Liver (tissue), 9 donors: ENCODE data around the gene MAP2K7. TPM values are rescaled to one million over a fixed set of nuclear protein-coding genes. Genes with fewer than 3 reads are reported as not detected.

Experiments
- DNase-seq: peaks from one replicate; pipeline ENCODE4 v3.0.0-alpha.2; 2017; ENCODE audit warnings: low spot score
- H3K27ac ChIP-seq, 2 donors: one replicate each; pipeline ENCODE4 v1.7.0; 2013; ENCODE audit warnings: inconsistent platforms in 2 of 2, low read length in 2 of 2, control low read depth in 1 of 2, low read depth in 1 of 2, mild to moderate bottlenecking in 1 of 2
- H3K27me3 ChIP-seq, 4 donors: one replicate each; pipeline versions ENCODE4 v1.6.1 to v1.7.0; 2013; ENCODE audit warnings: low read length in 3 of 4, inconsistent platforms in 1 of 4, mild to moderate bottlenecking in 1 of 4, moderate library complexity in 1 of 4; ENCODE audit not compliant: control insufficient read depth in 4 of 4, insufficient read depth in 4 of 4
- H3K36me3 ChIP-seq, 4 donors: one replicate each; pipeline versions ENCODE4 v1.6.1 to v1.7.0; 2013; ENCODE audit warnings: low read length in 3 of 4, mild to moderate bottlenecking in 3 of 4, low read depth in 1 of 4, moderate library complexity in 1 of 4; ENCODE audit not compliant: control insufficient read depth in 4 of 4, insufficient read depth in 3 of 4
- H3K4me1 ChIP-seq, 4 donors: one replicate each; pipeline versions ENCODE4 v1.6.1 to v1.7.0; 2013; ENCODE audit warnings: low read length in 3 of 4, mild to moderate bottlenecking in 3 of 4, moderate library complexity in 1 of 4; ENCODE audit not compliant: control insufficient read depth in 4 of 4, insufficient read depth in 4 of 4
- H3K4me3 ChIP-seq, 3 donors: one replicate each; pipeline versions ENCODE4 v1.6.1 to v1.7.0; 2013; ENCODE audit warnings: low read length in 3 of 3, control low read depth in 1 of 3, low read depth in 1 of 3, mild to moderate bottlenecking in 1 of 3
- H3K9ac ChIP-seq, 2 donors: one replicate each; pipeline ENCODE4 v1.7.0; 2013; ENCODE audit warnings: low read length in 2 of 2, mild to moderate bottlenecking in 2 of 2, moderate library complexity in 2 of 2, control low read depth in 1 of 2, low read depth in 1 of 2
- H3K9me3 ChIP-seq, 4 donors: one replicate each; pipeline versions ENCODE4 v1.6.1 to v1.7.0; 2013; ENCODE audit warnings: low read length in 3 of 4; ENCODE audit not compliant: control insufficient read depth in 4 of 4
- EGR1 ChIP-seq, 2 donors: IDR thresholded peaks; 2 replicates each; pipeline ENCODE4 v1.6.1; 2016 to 2018; ENCODE audit warnings: antibody characterized with exemption in 2 of 2, low read depth in 2 of 2
- FOXA1 ChIP-seq: IDR thresholded peaks from 2 replicates; pipeline ENCODE4 v1.6.1; 2016; ENCODE audit warnings: antibody characterized with exemption
- FOXA2 ChIP-seq: IDR thresholded peaks from 2 replicates; pipeline ENCODE4 v1.6.1; 2016; ENCODE audit warnings: antibody characterized with exemption
- GABPA ChIP-seq, 2 donors: IDR thresholded peaks in 1 of 2; conservative IDR thresholded peaks in 1 of 2; 2 replicates each; pipeline ENCODE4 v1.6.1; 2016; ENCODE audit warnings: antibody characterized with exemption in 2 of 2, mild to moderate bottlenecking in 1 of 2, moderate library complexity in 1 of 2
- HNF4A ChIP-seq, 2 donors: conservative IDR thresholded peaks; 2 replicates each; pipeline ENCODE4 v1.6.1; 2016; ENCODE audit warnings: antibody characterized with exemption in 2 of 2, mild to moderate bottlenecking in 2 of 2
- HNF4G ChIP-seq: IDR thresholded peaks from 2 replicates; pipeline ENCODE4 v1.6.1; 2016; ENCODE audit warnings: antibody characterized with exemption
- JUND ChIP-seq, 2 donors: IDR thresholded peaks; 2 replicates each; pipeline ENCODE4 v1.6.1; 2016; ENCODE audit warnings: antibody characterized with exemption in 2 of 2
- MAX ChIP-seq: IDR thresholded peaks from 2 replicates; pipeline ENCODE4 v1.6.1; 2016; ENCODE audit warnings: antibody characterized with exemption
- NR2F2 ChIP-seq: IDR thresholded peaks from 2 replicates; pipeline ENCODE4 v1.6.1; 2016; ENCODE audit warnings: antibody characterized with exemption
- RAD21 ChIP-seq, 2 donors: IDR thresholded peaks; 2 replicates each; pipeline ENCODE4 v1.6.1; 2016; ENCODE audit warnings: antibody characterized with exemption in 2 of 2, mild to moderate bottlenecking in 2 of 2
- REST ChIP-seq: IDR thresholded peaks from 2 replicates; pipeline ENCODE4 v1.6.1; 2016; ENCODE audit warnings: antibody characterized with exemption, mild to moderate bottlenecking
- RXRA ChIP-seq, 2 donors: IDR thresholded peaks; 2 replicates each; pipeline ENCODE4 v1.6.1; 2017 to 2018; ENCODE audit warnings: antibody characterized with exemption in 2 of 2, mild to moderate bottlenecking in 1 of 2
- SP1 ChIP-seq: IDR thresholded peaks from 2 replicates; pipeline ENCODE4 v1.6.1; 2018; ENCODE audit warnings: antibody characterized with exemption, mild to moderate bottlenecking
- TAF1 ChIP-seq: conservative IDR thresholded peaks from 2 replicates; pipeline ENCODE4 v1.6.1; 2016; ENCODE audit warnings: antibody characterized with exemption, mild to moderate bottlenecking
- WGBS: extraction: QIAGEN DNeasy Blood & Tissue Kit; methylation state at CpG from one replicate; pipeline ENCODE4 v1.1.7; 2013; 5-methylcytosine and 5-hydroxymethylcytosine counted together
- polyA plus RNA-seq, 2 donors: library from polyadenylated mRNA; stranded (reverse) in 1 of 2; unstranded in 1 of 2; fragments of 200-250 nt in 1 of 2; fragments of >200 nt in 1 of 2; fragmentation: Nextera tagmentation in 1 of 2; extraction: Ambion mirVana in 1 of 2; gene quantifications; one replicate each; pipeline versions ENCODE4 v1.2.1 to v1.2.3, GENCODE V29; 2013 to 2015
- total RNA-seq, 2 donors: library from RNA; depleted of rRNA; stranded (reverse); fragments of >200 nt; gene quantifications; one replicate each; pipeline ENCODE4 v1.2.3, GENCODE V29; 2014
- TF ChIP-seq, protein P1 (sequence below): IDR thresholded peaks from 2 replicates; pipeline ENCODE4 v1.6.1; 2016; ENCODE audit warnings: antibody characterized with exemption
- TF ChIP-seq, protein P2 (sequence below): IDR thresholded peaks from 2 replicates; pipeline ENCODE4 v1.6.1; 2016; ENCODE audit warnings: antibody characterized with exemption
- TF ChIP-seq, protein P3 (sequence below): fragments of 150-350 bp; IDR thresholded peaks from 2 replicates; pipeline ENCODE4 v1.5.1; 2017; ENCODE audit warnings: improper control_type of control experiment, low read depth, low read length; ENCODE audit not compliant: missing input control
- donor health status: healthy.
- donor health status: healthy.
- donor health status: healthy.
- donor health status: healthy.
- donor health status: healthy.

The MAP2K7 gene
- total and polyA plus RNA-seq, 4 donors = 3.0 to 11.7 (median 9.5) TPM

DNA sequence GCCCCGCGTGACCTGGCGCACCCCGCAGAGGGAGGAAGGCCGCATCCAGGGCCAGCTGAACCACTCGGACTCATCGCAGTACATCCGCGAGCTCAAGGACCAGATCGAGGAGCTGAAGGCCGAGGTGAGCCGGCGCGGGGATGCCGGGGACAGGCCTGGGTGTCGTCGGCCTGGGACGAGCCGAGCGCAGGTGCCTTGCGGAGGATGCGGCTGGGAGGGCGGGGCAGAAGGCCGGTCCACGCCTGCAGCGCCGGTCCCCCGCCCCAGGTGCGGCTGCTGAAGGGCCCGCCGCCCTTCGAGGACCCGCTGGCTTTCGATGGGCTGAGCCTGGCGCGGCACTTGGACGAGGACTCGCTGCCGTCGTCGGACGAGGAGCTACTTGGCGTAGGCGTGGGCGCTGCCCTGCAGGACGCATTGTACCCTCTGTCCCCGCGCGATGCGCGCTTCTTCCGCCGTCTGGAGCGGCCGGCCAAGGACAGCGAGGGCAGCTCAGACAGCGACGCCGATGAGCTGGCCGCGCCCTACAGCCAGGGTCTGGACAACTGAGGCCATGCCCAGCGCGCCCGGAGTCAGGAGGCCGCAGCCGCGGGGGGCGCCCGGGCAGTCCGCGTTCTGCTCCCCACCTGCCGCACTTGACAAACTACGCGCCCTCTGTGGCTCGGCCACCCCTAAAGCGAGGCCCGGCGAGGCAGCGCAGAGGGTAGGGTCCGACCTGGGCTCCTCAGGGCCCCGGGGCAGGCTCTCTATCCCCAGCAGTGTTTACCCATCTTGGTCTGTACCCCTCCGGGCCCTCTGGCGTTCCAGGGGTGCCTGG is 40.3 kb upstream of the MAP2K7 start:
- 71% methylated on average over 83 of the region's 83 CpGs for WGBS
- no peak overlapping the region for H3K9ac ChIP-seq
- TF ChIP-seq REST (no peak), MAX (no peak), HNF4A (conservative IDR thresholded peaks at IDR 0.05) (no peak), HNF4G (no peak), SP1 (no peak)
- TF ChIP-seq, protein P1, sequence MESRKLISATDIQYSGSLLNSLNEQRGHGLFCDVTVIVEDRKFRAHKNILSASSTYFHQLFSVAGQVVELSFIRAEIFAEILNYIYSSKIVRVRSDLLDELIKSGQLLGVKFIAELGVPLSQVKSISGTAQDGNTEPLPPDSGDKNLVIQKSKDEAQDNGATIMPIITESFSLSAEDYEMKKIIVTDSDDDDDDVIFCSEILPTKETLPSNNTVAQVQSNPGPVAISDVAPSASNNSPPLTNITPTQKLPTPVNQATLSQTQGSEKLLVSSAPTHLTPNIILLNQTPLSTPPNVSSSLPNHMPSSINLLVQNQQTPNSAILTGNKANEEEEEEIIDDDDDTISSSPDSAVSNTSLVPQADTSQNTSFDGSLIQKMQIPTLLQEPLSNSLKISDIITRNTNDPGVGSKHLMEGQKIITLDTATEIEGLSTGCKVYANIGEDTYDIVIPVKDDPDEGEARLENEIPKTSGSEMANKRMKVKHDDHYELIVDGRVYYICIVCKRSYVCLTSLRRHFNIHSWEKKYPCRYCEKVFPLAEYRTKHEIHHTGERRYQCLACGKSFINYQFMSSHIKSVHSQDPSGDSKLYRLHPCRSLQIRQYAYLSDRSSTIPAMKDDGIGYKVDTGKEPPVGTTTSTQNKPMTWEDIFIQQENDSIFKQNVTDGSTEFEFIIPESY = no peak
- H3K27ac ChIP-seq = no peak overlapping the region
- H3K4me1 ChIP-seq = peaks cover 0 to 9% (median 5%) of the 10 kb centered on the region in 4 donors
- no peaks in the 10 kb centered on the region for H3K27me3 ChIP-seq
- no peak for DNase-seq
- no peaks in the 10 kb centered on the region for H3K9me3 ChIP-seq
- peaks cover 0 to 1% (median 0%) of the 10 kb centered on the region in 4 donors for H3K36me3 ChIP-seq
- no peak overlapping the region for H3K4me3 ChIP-seq

DNA sequence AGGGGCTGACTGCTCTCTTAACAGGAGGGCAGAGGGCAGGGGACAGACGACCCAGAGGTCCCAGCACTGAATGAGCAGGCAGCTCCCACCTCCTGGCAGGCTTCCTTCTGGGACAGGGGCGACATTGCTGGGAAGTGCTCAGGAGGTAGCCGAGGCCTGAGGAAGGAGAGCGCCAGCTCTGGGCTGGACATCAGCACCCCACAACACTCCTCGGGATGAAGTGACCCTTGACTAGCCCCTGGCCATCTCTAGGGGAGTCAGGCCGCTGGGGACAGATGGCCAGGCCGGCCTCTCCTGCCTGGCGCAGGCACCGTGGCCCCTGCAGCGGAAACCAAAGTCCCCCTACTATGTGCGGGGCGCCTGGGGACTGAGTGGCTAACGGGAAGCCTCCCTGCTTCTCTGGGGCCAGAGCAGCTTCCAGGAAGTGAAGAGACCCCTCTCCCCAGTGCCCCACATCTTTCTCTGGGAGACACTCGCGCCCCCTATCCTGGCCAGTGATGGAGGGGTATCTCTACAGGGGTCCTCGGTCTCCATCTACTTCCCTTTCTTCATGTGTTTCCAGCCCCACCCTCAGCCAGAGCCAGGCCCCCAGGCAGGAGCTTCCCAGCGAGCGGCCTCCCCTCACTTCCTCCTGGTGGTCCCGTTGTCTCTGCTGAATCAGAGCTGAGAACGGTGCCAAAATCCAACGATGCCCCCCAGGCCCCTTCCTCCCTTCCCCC is 39.5 kb upstream of the MAP2K7 start:
- no peak for DNase-seq
- H3K36me3 ChIP-seq = peaks cover 0 to 1% (median 0%) of the 10 kb centered on the region in 4 donors
- 82% methylated on average over 21 of the region's 21 CpGs for WGBS
- no peak overlapping the region for H3K4me3 ChIP-seq
- peaks cover 6 to 17% (median 8%) of the 10 kb centered on the region in 4 donors for H3K4me1 ChIP-seq
- H3K27ac ChIP-seq = no peak overlapping the region
- H3K27me3 ChIP-seq = no peaks in the 10 kb centered on the region
- H3K9ac ChIP-seq = no peak overlapping the region
- no peaks in the 10 kb centered on the region for H3K9me3 ChIP-seq
- TF ChIP-seq RXRA (IDR thresholded peaks at IDR 0.05) = no peak
- no peak for TF ChIP-seq HNF4G
- no peak for TF ChIP-seq FOXA1
- no peak for TF ChIP-seq JUND (IDR thresholded peaks at IDR 0.05)
- no peak for TF ChIP-seq EGR1 (IDR thresholded peaks at IDR 0.05; ENCODE audit: low read depth in 2 of 2)
- no peak for TF ChIP-seq FOXA2
- no peak for TF ChIP-seq TAF1
- no peak for TF ChIP-seq HNF4A (conservative IDR thresholded peaks at IDR 0.05)
- TF ChIP-seq NR2F2 = no peak
- TF ChIP-seq, protein P1 = no peak
- TF ChIP-seq, protein P2, sequence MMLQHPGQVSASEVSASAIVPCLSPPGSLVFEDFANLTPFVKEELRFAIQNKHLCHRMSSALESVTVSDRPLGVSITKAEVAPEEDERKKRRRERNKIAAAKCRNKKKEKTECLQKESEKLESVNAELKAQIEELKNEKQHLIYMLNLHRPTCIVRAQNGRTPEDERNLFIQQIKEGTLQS = no peak
- no peak for TF ChIP-seq SP1
- TF ChIP-seq, protein P3, sequence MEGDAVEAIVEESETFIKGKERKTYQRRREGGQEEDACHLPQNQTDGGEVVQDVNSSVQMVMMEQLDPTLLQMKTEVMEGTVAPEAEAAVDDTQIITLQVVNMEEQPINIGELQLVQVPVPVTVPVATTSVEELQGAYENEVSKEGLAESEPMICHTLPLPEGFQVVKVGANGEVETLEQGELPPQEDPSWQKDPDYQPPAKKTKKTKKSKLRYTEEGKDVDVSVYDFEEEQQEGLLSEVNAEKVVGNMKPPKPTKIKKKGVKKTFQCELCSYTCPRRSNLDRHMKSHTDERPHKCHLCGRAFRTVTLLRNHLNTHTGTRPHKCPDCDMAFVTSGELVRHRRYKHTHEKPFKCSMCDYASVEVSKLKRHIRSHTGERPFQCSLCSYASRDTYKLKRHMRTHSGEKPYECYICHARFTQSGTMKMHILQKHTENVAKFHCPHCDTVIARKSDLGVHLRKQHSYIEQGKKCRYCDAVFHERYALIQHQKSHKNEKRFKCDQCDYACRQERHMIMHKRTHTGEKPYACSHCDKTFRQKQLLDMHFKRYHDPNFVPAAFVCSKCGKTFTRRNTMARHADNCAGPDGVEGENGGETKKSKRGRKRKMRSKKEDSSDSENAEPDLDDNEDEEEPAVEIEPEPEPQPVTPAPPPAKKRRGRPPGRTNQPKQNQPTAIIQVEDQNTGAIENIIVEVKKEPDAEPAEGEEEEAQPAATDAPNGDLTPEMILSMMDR = no peak
- TF ChIP-seq GABPA (IDR thresholded peaks at IDR 0.05 in 1 of 2, conservative IDR thresholded peaks at IDR 0.05 in 1 of 2) = no peak
- no peak for TF ChIP-seq RAD21 (IDR thresholded peaks at IDR 0.05)
